Sigmoid colon (tissue), 3 donors: ENCODE results near the gene CPLX3.

Experiments
- CTCF ChIP-seq, 4 experiments: fragments of 450-650 bp in 3 of 4; fragments of 200-600 bp in 1 of 4; IDR thresholded peaks; one replicate each; pipeline ENCODE4 v1.5.1; 2016 to 2019; ENCODE audit warnings: antibody characterized with exemption in 4 of 4, mild to moderate bottlenecking in 3 of 4, moderate library complexity in 2 of 4
- POLR2A ChIP-seq, 2 donors: fragments of 450-650 bp; IDR thresholded peaks; one replicate each; pipeline ENCODE4 v1.6.1; 2016; ENCODE audit warnings: antibody characterized with exemption in 2 of 2, mild to moderate bottlenecking in 2 of 2, moderate library complexity in 2 of 2

GRCh38 chr15:74842581-74843444 lies 16.4 kb downstream of the CPLX3 start, which contains the start of gene ULK3:
- TF ChIP-seq CTCF (IDR thresholded peaks at IDR 0.05), result peak; percentile 35 to 78 (median 54)
- TF ChIP-seq POLR2A (IDR thresholded peaks at IDR 0.05), result peak in 1 of 2 donors; percentile 17
